ENCODE measurements around the gene LRRFIP2.

LRRFIP2 gene

DNA sequence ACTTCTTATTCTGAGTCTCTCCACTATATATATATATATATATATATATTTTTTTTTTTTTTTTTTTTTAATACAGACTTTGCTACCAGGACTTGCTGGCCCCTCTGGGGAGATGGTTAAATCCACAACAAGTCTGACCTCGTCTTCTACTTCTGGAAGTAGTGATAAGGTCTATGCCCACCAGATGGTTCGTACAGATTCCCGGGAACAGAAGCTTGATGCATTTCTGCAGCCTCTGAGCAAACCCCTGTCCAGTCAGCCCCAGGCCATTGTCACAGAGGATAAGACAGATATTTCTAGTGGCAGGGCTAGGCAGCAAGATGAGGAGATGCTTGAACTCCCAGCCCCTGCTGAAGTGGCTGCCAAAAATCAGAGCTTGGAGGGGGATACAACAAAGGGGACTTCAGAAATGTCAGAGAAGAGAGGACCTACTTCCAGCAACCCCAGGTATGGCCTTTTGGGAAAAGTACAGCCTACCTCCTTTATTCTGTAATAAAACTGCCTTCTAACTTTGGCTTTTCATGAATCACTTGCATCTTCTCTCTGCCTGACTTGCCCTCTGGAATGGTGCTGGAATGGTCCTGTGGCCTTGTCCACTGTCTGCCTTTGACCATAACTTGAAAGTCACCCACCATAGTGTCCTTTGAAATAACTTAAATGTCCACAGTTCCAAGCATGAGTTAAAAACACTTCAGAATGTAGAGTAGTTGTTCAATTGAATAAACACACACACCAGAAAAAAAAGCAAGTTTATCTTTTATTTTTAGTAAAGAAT, 148.6 kb downstream of the LRRFIP2 start:
- no peak for DNase-seq (ENCODE audit: low read depth, low spot score)

DNA sequence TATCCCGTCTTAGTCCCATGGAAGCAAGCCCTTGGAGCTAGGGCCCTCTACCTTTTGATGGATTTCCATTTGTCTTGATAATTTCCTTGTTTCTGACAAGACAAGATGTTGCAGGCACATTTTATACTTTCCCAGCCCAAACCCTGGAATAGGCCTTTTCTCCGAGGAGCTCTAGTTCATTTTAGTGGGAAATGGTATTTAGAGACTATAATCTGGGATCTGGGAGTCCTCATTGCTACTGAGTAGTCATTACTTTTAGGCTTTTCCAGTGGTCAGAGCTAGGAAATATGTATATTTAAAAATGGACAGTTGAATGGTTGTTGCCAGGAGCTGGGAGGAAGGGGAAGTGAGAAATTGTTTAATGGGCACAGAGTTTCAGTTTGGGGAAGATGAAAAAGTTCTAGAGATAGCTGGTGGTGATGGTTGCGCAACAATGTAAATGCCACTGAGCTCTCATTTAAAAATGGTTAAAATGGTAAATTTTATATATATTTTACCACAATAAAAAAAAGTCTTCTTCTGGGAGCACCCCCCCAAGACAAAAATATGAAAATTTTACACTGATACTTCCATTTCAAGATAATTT, 149.5 kb downstream of the LRRFIP2 start:
- no peak for DNase-seq (ENCODE audit: low read depth, low spot score)

DNA sequence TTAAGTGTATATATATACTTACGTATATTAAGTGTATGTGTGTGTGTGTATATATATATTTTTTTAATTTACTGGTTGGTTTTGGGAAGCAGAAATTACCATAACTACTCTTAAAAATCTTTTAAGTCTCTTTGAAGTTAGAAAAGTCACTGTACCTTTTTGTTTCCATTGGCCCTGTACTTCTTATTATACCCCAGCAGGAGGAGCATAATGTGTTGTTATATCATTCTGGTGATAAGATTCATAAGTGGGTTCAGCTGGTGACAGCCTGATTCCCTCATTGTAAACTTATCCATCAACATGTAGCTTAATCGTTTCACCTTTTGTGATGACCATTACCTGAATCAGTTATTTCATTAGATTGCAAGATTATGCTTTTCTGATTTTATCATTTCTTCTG, 150.3 kb downstream of the LRRFIP2 start:
- no peak for DNase-seq (ENCODE audit: low read depth, low spot score)

DNA sequence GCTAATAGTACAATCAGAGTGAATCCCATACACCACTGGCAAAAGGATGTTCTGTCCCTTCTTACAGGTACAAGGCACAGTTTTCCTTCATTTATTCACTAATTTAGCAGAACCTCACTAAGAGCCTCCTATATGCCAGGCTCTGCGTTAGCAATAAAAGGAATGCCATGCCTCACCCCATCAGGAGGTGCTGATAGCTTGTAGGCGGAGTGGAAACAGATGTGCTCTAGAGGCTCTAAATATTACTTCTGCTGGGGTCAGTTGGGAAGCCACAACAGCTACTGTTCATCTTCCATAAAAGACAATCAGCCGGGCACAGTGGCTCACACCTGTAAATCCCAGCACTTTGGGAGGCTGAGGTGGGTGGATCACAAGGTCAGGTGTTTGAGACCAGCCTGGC, 156.7 kb downstream of the LRRFIP2 start:
- no peak for DNase-seq (ENCODE audit: low read depth, low spot score)

DNA sequence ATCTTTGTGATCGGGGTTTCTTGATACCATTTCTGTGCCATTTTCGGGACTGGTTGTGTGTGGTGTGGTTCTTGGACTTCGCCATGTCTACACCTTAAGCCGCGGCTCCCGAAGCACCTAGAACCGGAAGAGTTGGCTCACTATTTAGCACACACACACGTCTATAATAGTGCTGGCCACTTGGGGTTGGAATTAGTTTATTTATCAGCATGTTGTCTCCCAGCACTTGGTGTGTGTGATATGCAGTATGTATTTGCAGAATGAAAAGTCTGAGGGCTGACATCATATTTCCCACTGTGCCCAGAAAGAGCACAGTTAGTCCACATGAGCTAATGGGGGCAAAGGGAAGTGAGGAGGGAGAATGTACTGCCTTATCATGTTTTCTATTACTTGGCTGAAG, 157.5 kb downstream of the LRRFIP2 start:
- DNase-seq (ENCODE audit: low read depth, low spot score) = no peak

DNA sequence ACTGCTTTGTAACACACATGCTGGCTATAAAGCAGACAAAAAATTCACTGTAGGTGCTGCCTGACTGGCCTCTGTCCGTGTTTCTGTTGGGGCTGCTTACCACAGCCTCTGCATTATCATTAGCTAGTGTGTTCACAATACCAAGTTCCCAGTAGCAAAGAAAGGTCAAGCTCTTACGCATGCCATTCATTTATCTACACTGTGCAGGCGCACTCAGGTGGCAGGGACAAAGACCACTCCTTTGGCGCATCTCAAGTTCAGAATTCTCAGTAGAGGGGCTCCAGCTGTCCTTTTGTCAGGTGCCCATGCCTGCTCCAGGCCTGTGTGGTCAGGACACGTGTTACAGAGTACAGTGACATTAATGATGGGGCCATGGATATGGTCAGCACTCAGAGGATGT, 158.7 kb downstream of the LRRFIP2 start:
- no peak for DNase-seq (ENCODE audit: low read depth, low spot score)

DNA sequence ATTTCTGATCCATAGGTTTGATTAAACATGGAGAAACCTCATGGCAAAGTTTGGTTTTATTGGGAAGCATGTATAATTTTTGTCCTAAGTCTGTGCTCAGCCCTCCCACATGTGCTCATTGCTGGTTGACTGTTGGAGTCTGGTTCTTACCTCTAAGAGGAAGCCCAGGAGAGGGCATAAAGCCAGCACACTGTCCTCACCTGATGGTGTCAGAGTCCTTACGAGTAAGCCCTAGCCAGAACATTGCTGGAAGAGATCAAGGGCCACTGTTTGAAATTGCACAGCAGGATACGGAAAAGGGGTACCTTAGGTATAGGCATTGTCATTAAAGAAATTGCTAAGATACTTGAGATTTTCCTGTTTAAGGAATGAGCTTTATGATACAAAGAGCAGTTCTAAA, 159.8 kb downstream of the LRRFIP2 start:
- DNase-seq (ENCODE audit: low read depth, low spot score) = no peak
